ENCODE data around the gene ADCY5. TPM values are rescaled to one million over a fixed set of nuclear protein-coding genes. Genes with fewer than 3 reads are reported as not detected.

ADCY5 gene
- total and polyA plus RNA-seq, 4 donors: 0.74 to 6.6 (median 2.9) TPM

DNA sequence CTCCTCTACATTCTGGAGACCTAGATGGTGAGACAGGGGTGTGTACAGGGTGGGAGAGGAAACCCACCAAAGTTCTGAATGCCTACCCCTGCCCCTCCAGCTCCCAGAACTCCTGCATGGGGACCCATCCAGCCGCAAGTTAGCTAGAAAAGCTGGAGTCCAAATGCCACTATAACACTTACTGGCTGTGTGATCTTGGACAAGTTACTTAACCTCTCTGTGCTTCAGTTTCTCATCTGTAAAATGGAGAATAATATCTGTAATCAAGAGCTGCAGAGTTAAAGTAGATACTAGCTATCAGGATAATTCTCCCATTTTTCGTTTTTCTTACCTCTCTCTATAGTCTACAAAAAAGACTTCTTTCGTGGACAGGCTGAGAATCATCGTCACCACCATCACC lies 63.4 kb downstream of the ADCY5 start (continued):
- TF ChIP-seq, protein P1, sequence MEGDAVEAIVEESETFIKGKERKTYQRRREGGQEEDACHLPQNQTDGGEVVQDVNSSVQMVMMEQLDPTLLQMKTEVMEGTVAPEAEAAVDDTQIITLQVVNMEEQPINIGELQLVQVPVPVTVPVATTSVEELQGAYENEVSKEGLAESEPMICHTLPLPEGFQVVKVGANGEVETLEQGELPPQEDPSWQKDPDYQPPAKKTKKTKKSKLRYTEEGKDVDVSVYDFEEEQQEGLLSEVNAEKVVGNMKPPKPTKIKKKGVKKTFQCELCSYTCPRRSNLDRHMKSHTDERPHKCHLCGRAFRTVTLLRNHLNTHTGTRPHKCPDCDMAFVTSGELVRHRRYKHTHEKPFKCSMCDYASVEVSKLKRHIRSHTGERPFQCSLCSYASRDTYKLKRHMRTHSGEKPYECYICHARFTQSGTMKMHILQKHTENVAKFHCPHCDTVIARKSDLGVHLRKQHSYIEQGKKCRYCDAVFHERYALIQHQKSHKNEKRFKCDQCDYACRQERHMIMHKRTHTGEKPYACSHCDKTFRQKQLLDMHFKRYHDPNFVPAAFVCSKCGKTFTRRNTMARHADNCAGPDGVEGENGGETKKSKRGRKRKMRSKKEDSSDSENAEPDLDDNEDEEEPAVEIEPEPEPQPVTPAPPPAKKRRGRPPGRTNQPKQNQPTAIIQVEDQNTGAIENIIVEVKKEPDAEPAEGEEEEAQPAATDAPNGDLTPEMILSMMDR (IDR thresholded peaks at IDR 0.05; ENCODE audit: low read depth, low read length, missing input control): no peak
- TF ChIP-seq RXRA (IDR thresholded peaks at IDR 0.05): no peak
- no peak for TF ChIP-seq JUND (IDR thresholded peaks at IDR 0.05)
- TF ChIP-seq TAF1 (conservative IDR thresholded peaks at IDR 0.05): no peak
- no peak for TF ChIP-seq HNF4G (IDR thresholded peaks at IDR 0.05)
- TF ChIP-seq, protein P2, sequence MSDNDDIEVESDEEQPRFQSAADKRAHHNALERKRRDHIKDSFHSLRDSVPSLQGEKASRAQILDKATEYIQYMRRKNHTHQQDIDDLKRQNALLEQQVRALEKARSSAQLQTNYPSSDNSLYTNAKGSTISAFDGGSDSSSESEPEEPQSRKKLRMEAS (IDR thresholded peaks at IDR 0.05): no peak
- no peak for TF ChIP-seq HNF4A (conservative IDR thresholded peaks at IDR 0.05)
- TF ChIP-seq NR2F2 (IDR thresholded peaks at IDR 0.05): no peak

DNA sequence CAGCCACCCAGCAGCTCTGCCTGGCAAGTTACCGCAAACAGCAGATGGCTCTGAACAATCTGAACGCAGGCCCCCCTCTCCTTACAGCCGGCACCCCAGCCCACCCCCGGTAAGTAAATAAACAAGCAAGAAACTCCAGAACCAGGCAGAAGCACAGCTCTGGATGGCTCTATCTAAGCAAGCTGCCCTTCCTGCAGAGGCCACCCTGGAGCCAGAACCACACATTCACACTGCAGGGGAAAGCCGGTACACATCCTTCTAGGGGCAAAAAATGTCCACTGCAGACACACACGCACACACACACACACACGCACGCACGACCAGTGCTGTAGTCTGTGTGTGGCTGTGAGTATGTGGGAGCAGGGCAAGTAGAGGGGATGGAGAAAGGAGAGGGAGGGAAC lies 63.9 kb downstream of the ADCY5 start:
- no peaks in the 10 kb centered on the region for H3K9me3 ChIP-seq (ENCODE audit: control insufficient read depth in 4 of 4, low read length in 3 of 4)
- H3K4me3 ChIP-seq (ENCODE audit: low read depth in 1 of 3, low read length in 3 of 3): no peak overlapping the region
- H3K9ac ChIP-seq (ENCODE audit: low read depth in 1 of 2, low read length in 2 of 2): no peak overlapping the region
- no peaks in the 10 kb centered on the region for H3K36me3 ChIP-seq (ENCODE audit: control insufficient read depth in 4 of 4, insufficient read depth in 3 of 4, low read depth in 1 of 4, low read length in 3 of 4)
- TF ChIP-seq RAD21 (IDR thresholded peaks at IDR 0.05) (peak in 1 of 2 donors; percentile 9), GABPA (IDR thresholded peaks at IDR 0.05 in 1 of 2, conservative IDR thresholded peaks at IDR 0.05 in 1 of 2) (no peak), RXRA (IDR thresholded peaks at IDR 0.05) (peak in 1 of 2 donors; percentile 39)
- DNase-seq (ENCODE audit: low spot score): no peak
- H3K27ac ChIP-seq (ENCODE audit: low read depth in 1 of 2, low read length in 2 of 2): peak overlapping the region in 1 of 2 donors; percentile 40
- no peaks in the 10 kb centered on the region for H3K27me3 ChIP-seq (ENCODE audit: control insufficient read depth in 4 of 4, insufficient read depth in 4 of 4, low read length in 3 of 4)
- 64% methylated on average over 9 of the region's 9 CpGs for WGBS
- peaks cover 0 to 5% (median 0%) of the 10 kb centered on the region in 4 donors for H3K4me1 ChIP-seq (ENCODE audit: control insufficient read depth in 4 of 4, insufficient read depth in 4 of 4, low read length in 3 of 4)

DNA sequence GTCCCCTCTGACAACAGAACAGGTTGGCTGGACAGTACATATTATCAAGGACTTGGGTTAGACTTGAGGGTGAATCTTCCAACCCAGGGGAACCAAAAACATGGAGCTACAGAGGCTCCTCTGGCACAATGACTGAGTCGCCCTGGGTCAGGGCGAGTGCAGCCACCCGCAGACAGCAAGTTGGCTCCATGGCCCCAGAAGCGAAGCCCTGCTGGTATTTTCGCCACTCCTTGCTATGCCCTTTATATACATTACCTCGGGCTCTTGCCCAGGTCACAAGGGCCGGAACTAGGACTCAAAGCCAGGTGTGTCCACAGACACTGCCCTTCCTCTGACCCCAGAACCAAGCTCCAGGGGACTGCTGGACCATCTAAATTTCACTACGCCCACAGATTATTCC lies 64.6 kb downstream of the ADCY5 start:
- no peaks in the 10 kb centered on the region for H3K27me3 ChIP-seq (ENCODE audit: control insufficient read depth in 4 of 4, insufficient read depth in 4 of 4, low read length in 3 of 4)
- H3K27ac ChIP-seq (ENCODE audit: low read depth in 1 of 2, low read length in 2 of 2): peak overlapping the region; percentile 12 to 40
- no peak for DNase-seq (ENCODE audit: low spot score)
- no peaks in the 10 kb centered on the region for H3K9me3 ChIP-seq (ENCODE audit: control insufficient read depth in 4 of 4, low read length in 3 of 4)
- TF ChIP-seq FOXA2 (IDR thresholded peaks at IDR 0.05) (no peak), ATF3 (IDR thresholded peaks at IDR 0.05) (no peak), HNF4G (IDR thresholded peaks at IDR 0.05) (no peak), RAD21 (IDR thresholded peaks at IDR 0.05) (no peak)
- TF ChIP-seq, protein P1 (IDR thresholded peaks at IDR 0.05; ENCODE audit: low read depth, low read length, missing input control): no peak
- TF ChIP-seq, protein P3, sequence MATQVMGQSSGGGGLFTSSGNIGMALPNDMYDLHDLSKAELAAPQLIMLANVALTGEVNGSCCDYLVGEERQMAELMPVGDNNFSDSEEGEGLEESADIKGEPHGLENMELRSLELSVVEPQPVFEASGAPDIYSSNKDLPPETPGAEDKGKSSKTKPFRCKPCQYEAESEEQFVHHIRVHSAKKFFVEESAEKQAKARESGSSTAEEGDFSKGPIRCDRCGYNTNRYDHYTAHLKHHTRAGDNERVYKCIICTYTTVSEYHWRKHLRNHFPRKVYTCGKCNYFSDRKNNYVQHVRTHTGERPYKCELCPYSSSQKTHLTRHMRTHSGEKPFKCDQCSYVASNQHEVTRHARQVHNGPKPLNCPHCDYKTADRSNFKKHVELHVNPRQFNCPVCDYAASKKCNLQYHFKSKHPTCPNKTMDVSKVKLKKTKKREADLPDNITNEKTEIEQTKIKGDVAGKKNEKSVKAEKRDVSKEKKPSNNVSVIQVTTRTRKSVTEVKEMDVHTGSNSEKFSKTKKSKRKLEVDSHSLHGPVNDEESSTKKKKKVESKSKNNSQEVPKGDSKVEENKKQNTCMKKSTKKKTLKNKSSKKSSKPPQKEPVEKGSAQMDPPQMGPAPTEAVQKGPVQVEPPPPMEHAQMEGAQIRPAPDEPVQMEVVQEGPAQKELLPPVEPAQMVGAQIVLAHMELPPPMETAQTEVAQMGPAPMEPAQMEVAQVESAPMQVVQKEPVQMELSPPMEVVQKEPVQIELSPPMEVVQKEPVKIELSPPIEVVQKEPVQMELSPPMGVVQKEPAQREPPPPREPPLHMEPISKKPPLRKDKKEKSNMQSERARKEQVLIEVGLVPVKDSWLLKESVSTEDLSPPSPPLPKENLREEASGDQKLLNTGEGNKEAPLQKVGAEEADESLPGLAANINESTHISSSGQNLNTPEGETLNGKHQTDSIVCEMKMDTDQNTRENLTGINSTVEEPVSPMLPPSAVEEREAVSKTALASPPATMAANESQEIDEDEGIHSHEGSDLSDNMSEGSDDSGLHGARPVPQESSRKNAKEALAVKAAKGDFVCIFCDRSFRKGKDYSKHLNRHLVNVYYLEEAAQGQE (IDR thresholded peaks at IDR 0.05): no peak
- no peak overlapping the region for H3K4me3 ChIP-seq (ENCODE audit: low read depth in 1 of 3, low read length in 3 of 3)
- no peak overlapping the region for H3K9ac ChIP-seq (ENCODE audit: low read depth in 1 of 2, low read length in 2 of 2)
- H3K4me1 ChIP-seq (ENCODE audit: control insufficient read depth in 4 of 4, insufficient read depth in 4 of 4, low read length in 3 of 4): peaks cover 0 to 5% (median 0%) of the 10 kb centered on the region in 4 donors
- WGBS: 90% methylated on average over 8 of the region's 8 CpGs
- no peaks in the 10 kb centered on the region for H3K36me3 ChIP-seq (ENCODE audit: control insufficient read depth in 4 of 4, insufficient read depth in 3 of 4, low read depth in 1 of 4, low read length in 3 of 4)

All from liver (tissue), 9 donors.